Erythroblast (primary cell): Measurements from ENCODE around the gene NRP1.

Source experiments
- GATA1 ChIP-seq: IDR thresholded peaks from 2 replicates; pipeline ENCODE4 v1.6.1; 2011; ENCODE audit warnings: low read depth, mild to moderate bottlenecking, control low read depth, low read length, moderate library complexity
- POLR2A ChIP-seq: IDR thresholded peaks from 2 replicates; pipeline ENCODE4 v1.6.1; 2011; ENCODE audit warnings: mild to moderate bottlenecking, low read length

DNA sequence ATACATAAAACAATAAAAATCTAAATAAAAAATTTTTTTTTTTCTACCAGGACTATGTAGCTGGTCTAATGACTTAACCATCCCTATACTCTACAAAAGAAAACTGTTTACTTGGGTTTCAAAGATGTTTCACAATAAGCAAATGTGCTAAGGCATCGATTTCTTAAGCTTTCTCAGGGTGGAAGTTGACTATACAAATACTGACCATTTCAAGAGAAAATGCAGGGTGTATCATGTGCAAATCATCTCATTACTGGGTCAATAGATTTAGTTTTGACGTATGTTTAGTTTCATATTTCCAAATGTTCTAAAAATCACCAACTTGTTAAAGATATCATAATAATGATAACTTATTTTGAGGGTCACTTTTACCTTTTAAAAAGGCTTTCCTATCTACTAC is 7.5 kb downstream of the NRP1 start:
- TF ChIP-seq POLR2A (no peak), GATA1 (no peak)
